ENCODE data around the gene TBRG1. TPM values are rescaled to one million over a fixed set of nuclear protein-coding genes. Genes with fewer than 3 reads are reported as not detected.

Gene TBRG1
- total and polyA plus RNA-seq, 2 experiments from 2014 or later, result 24.8 to 56.6 TPM

DNA sequence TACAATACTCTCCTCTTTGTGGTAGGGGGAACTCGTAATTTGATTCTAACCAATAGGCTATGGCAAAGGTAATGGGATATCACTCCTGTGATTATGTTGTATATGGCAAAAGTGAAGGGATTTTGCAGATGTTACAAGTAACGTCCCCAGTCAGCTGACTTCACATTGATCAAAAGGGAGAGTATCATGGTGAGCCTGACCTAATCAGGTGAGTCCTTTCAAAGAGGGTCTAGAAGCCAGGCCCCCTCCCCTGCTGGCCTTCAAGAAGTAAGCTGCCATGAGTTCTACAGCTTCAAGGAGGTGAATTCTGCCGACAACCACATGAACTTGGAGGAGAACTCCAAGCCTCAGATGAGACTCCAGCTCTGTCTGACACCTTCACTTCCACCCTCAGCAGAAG is 20.0 kb downstream of the TBRG1 start (continued):
- TF ChIP-seq, protein P1, sequence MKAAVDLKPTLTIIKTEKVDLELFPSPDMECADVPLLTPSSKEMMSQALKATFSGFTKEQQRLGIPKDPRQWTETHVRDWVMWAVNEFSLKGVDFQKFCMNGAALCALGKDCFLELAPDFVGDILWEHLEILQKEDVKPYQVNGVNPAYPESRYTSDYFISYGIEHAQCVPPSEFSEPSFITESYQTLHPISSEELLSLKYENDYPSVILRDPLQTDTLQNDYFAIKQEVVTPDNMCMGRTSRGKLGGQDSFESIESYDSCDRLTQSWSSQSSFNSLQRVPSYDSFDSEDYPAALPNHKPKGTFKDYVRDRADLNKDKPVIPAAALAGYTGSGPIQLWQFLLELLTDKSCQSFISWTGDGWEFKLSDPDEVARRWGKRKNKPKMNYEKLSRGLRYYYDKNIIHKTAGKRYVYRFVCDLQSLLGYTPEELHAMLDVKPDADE (IDR thresholded peaks at IDR 0.05), result no peak
- no peak for TF ChIP-seq JUNB (IDR thresholded peaks at IDR 0.05; ENCODE audit: unreplicated experiment)
- TF ChIP-seq STAT1 (IDR thresholded peaks at IDR 0.05; ENCODE audit: unreplicated experiment), result no peak
- no peak for TF ChIP-seq EZH2 (IDR thresholded peaks at IDR 0.05; ENCODE audit: low read depth, unreplicated experiment)
- no peak for TF ChIP-seq ZNF114 (CRISPR knock-in tag; IDR thresholded peaks at IDR 0.05)
- no peak for TF ChIP-seq NANOG (IDR thresholded peaks at IDR 0.05; ENCODE audit: borderline replicate concordance)
- no peak for TF ChIP-seq ZNF331 (CRISPR knock-in tag; IDR thresholded peaks at IDR 0.05; ENCODE audit: low read depth)
- TF ChIP-seq CREB1 (CRISPR knock-in tag; IDR thresholded peaks at IDR 0.05; ENCODE audit: low read depth), result no peak

DNA sequence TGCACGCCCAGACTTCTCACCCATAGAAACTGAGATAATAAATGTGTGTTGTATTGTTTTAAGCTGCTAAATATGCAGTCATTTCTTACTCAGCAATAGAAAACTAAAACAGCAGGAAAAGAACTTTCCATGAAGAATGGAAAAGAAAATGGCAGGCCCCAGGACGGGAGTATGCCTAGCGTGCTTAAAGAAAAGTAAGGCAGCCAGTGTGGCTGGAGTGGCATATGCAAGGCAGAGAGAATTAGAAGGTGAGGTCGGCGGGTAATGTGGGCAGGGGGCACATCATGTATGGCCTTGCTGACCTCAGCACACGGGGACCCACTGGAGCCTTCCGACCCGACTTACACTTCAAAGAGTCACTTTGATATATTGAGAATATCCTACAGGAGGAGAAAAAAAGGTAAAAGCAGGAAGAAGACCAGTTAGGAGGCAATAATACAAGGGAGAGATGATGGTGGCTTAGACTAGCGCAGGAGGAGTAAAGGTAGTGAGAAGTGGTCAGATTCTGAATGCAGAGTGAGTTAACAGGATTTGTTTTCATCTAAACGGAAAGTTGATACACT is 20.5 kb downstream of the TBRG1 start:
- Histone ChIP-seq H4K20me1 (replicated peaks; ENCODE audit: insufficient read depth) (no peaks in the 10 kb centered on the region; the same call in 1 of the 2 replicates), H3F3A (replicated peaks; ENCODE audit: low read depth) (no peaks in the 10 kb centered on the region), H3K27me3 (ENCODE audit: insufficient read depth) (no peaks in the 10 kb centered on the region), H2AFZ (no peak overlapping the region), H3K4me1 (ENCODE audit: insufficient read depth) (no peaks in the 10 kb centered on the region), H3K4me3 (no peak overlapping the region), H3K9me2 (ENCODE audit: insufficient read depth) (peaks cover 11% of the 10 kb centered on the region; the same call in 1 of the 2 replicates), H3K4me2 (no peak overlapping the region), H3K27ac (ENCODE audit: low read depth) (no peak overlapping the region), H3K36me3 (ENCODE audit: insufficient read depth) (no peaks in the 10 kb centered on the region), H3K79me2 (replicated peaks; ENCODE audit: insufficient read depth) (no peaks in the 10 kb centered on the region)
- DNase-seq (ENCODE audit: low spot score) (no peak), ATAC-seq (no peak)
- Mint-ChIP-seq H3K27me3 (ENCODE audit: insufficient read depth, low read depth, poor library complexity) (peaks cover 6% of the 10 kb centered on the region), H3K27ac (no peak overlapping the region), H3K9me3 (peaks cover 6% of the 10 kb centered on the region; the same call in 1 of the 3 replicates), H3K4me3 (no peak overlapping the region), H3K4me1 (peaks cover 12% of the 10 kb centered on the region; the same call in 2 of the 3 replicates), H3K36me3 (ENCODE audit: low read depth) (peaks cover 12% of the 10 kb centered on the region; the same call in 2 of the 3 replicates)
- TF ChIP-seq ZNF114 (CRISPR knock-in tag; IDR thresholded peaks at IDR 0.05) (no peak), JUNB (IDR thresholded peaks at IDR 0.05; ENCODE audit: unreplicated experiment) (no peak), ZNF331 (CRISPR knock-in tag; IDR thresholded peaks at IDR 0.05; ENCODE audit: low read depth) (no peak), NANOG (IDR thresholded peaks at IDR 0.05; ENCODE audit: borderline replicate concordance) (no peak), EZH2phosphoT487 (IDR thresholded peaks at IDR 0.05; ENCODE audit: unreplicated experiment) (no peak), STAT1 (IDR thresholded peaks at IDR 0.05; ENCODE audit: unreplicated experiment) (no peak)
- TF ChIP-seq, protein P2, sequence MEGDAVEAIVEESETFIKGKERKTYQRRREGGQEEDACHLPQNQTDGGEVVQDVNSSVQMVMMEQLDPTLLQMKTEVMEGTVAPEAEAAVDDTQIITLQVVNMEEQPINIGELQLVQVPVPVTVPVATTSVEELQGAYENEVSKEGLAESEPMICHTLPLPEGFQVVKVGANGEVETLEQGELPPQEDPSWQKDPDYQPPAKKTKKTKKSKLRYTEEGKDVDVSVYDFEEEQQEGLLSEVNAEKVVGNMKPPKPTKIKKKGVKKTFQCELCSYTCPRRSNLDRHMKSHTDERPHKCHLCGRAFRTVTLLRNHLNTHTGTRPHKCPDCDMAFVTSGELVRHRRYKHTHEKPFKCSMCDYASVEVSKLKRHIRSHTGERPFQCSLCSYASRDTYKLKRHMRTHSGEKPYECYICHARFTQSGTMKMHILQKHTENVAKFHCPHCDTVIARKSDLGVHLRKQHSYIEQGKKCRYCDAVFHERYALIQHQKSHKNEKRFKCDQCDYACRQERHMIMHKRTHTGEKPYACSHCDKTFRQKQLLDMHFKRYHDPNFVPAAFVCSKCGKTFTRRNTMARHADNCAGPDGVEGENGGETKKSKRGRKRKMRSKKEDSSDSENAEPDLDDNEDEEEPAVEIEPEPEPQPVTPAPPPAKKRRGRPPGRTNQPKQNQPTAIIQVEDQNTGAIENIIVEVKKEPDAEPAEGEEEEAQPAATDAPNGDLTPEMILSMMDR (conservative IDR thresholded peaks at IDR 0.05; ENCODE audit: low read depth in 2 of 2), result no peak
- TF ChIP-seq, protein P3, sequence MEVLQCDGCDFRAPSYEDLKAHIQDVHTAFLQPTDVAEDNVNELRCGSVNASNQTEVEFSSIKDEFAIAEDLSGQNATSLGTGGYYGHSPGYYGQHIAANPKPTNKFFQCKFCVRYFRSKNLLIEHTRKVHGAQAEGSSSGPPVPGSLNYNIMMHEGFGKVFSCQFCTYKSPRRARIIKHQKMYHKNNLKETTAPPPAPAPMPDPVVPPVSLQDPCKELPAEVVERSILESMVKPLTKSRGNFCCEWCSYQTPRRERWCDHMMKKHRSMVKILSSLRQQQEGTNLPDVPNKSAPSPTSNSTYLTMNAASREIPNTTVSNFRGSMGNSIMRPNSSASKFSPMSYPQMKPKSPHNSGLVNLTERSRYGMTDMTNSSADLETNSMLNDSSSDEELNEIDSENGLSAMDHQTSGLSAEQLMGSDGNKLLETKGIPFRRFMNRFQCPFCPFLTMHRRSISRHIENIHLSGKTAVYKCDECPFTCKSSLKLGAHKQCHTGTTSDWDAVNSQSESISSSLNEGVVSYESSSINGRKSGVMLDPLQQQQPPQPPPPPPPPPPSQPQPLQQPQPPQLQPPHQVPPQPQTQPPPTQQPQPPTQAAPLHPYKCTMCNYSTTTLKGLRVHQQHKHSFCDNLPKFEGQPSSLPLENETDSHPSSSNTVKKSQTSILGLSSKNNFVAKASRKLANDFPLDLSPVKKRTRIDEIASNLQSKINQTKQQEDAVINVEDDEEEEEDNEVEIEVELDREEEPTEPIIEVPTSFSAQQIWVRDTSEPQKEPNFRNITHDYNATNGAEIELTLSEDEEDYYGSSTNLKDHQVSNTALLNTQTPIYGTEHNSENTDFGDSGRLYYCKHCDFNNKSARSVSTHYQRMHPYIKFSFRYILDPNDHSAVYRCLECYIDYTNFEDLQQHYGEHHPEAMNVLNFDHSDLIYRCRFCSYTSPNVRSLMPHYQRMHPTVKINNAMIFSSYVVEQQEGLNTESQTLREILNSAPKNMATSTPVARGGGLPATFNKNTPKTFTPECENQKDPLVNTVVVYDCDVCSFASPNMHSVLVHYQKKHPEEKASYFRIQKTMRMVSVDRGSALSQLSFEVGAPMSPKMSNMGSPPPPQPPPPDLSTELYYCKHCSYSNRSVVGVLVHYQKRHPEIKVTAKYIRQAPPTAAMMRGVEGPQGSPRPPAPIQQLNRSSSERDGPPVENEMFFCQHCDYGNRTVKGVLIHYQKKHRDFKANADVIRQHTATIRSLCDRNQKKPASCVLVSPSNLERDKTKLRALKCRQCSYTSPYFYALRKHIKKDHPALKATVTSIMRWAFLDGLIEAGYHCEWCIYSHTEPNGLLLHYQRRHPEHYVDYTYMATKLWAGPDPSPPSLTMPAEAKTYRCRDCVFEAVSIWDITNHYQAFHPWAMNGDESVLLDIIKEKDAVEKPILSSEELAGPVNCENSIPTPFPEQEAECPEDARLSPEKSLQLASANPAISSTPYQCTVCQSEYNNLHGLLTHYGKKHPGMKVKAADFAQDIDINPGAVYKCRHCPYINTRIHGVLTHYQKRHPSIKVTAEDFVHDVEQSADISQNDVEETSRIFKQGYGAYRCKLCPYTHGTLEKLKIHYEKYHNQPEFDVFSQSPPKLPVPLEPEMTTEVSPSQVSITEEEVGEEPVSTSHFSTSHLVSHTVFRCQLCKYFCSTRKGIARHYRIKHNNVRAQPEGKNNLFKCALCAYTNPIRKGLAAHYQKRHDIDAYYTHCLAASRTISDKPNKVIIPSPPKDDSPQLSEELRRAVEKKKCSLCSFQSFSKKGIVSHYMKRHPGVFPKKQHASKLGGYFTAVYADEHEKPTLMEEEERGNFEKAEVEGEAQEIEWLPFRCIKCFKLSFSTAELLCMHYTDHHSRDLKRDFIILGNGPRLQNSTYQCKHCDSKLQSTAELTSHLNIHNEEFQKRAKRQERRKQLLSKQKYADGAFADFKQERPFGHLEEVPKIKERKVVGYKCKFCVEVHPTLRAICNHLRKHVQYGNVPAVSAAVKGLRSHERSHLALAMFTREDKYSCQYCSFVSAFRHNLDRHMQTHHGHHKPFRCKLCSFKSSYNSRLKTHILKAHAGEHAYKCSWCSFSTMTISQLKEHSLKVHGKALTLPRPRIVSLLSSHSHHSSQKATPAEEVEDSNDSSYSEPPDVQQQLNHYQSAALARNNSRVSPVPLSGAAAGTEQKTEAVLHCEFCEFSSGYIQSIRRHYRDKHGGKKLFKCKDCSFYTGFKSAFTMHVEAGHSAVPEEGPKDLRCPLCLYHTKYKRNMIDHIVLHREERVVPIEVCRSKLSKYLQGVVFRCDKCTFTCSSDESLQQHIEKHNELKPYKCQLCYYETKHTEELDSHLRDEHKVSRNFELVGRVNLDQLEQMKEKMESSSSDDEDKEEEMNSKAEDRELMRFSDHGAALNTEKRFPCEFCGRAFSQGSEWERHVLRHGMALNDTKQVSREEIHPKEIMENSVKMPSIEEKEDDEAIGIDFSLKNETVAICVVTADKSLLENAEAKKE (CRISPR knock-in tag; IDR thresholded peaks at IDR 0.05), result no peak
- TF ChIP-seq, protein P4, sequence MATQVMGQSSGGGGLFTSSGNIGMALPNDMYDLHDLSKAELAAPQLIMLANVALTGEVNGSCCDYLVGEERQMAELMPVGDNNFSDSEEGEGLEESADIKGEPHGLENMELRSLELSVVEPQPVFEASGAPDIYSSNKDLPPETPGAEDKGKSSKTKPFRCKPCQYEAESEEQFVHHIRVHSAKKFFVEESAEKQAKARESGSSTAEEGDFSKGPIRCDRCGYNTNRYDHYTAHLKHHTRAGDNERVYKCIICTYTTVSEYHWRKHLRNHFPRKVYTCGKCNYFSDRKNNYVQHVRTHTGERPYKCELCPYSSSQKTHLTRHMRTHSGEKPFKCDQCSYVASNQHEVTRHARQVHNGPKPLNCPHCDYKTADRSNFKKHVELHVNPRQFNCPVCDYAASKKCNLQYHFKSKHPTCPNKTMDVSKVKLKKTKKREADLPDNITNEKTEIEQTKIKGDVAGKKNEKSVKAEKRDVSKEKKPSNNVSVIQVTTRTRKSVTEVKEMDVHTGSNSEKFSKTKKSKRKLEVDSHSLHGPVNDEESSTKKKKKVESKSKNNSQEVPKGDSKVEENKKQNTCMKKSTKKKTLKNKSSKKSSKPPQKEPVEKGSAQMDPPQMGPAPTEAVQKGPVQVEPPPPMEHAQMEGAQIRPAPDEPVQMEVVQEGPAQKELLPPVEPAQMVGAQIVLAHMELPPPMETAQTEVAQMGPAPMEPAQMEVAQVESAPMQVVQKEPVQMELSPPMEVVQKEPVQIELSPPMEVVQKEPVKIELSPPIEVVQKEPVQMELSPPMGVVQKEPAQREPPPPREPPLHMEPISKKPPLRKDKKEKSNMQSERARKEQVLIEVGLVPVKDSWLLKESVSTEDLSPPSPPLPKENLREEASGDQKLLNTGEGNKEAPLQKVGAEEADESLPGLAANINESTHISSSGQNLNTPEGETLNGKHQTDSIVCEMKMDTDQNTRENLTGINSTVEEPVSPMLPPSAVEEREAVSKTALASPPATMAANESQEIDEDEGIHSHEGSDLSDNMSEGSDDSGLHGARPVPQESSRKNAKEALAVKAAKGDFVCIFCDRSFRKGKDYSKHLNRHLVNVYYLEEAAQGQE (IDR thresholded peaks at IDR 0.05; ENCODE audit: unreplicated experiment), result no peak

All from GM23338 (cell line).